Trophoblast cell (in vitro differentiated cells and primary cell): ENCODE data around the gene ITGB6.
A peak's percentile ranks its signal among the peaks of the same experiment; 100 is the strongest.

ENCODE experiments used
- DNase-seq, 2 donors: peaks; one replicate each; pipeline ENCODE4 v3.0.0-alpha.2; 2016
- H2AFZ ChIP-seq: 2 replicates; pipeline ENCODE4 v1.6.1; 2013; ENCODE audit warnings: low read length, moderate library complexity, mild to moderate bottlenecking; ENCODE audit not compliant: insufficient read depth, poor library complexity
- H2AK5ac ChIP-seq: 2 replicates; pipeline ENCODE4 v1.6.1; 2013; ENCODE audit warnings: mild to moderate bottlenecking, low read length
- H2BK120ac ChIP-seq: 2 replicates; pipeline ENCODE4 v1.6.1; 2013; ENCODE audit warnings: low read length, mild to moderate bottlenecking, moderate library complexity; ENCODE audit not compliant: insufficient read depth, poor library complexity
- H2BK12ac ChIP-seq: 2 replicates; pipeline ENCODE4 v1.6.1; 2013; ENCODE audit warnings: mild to moderate bottlenecking, low read length, moderate library complexity
- H2BK5ac ChIP-seq: 2 replicates; pipeline ENCODE4 v1.6.1; 2013; ENCODE audit warnings: low read length, low read depth, moderate library complexity, mild to moderate bottlenecking; ENCODE audit not compliant: poor library complexity
- H3K14ac ChIP-seq: 2 replicates; pipeline ENCODE4 v1.6.1; 2013; ENCODE audit warnings: mild to moderate bottlenecking, low read length
- H3K18ac ChIP-seq: 2 replicates; pipeline ENCODE4 v1.6.1; 2013; ENCODE audit warnings: mild to moderate bottlenecking, low read length
- H3K23ac ChIP-seq: 2 replicates; pipeline ENCODE4 v1.6.1; 2013; ENCODE audit warnings: low read length
- H3K27ac ChIP-seq: 2 replicates; pipeline ENCODE4 v1.5.1; 2013; ENCODE audit warnings: low read depth, mild to moderate bottlenecking, inconsistent platforms, low read length, moderate library complexity
- H3K27me3 ChIP-seq: 2 replicates; pipeline ENCODE4 v1.6.1; 2013; ENCODE audit warnings: inconsistent platforms, mild to moderate bottlenecking, low read length, moderate library complexity; ENCODE audit not compliant: insufficient read depth
- H3K36me3 ChIP-seq, 2 experiments: 1 replicate in 1 of 2; 2 replicates in 1 of 2; pipeline ENCODE4 v1.6.1; 2013; ENCODE audit warnings: low read length in 2 of 2, mild to moderate bottlenecking in 2 of 2, moderate library complexity in 1 of 2; ENCODE audit not compliant: insufficient read depth in 2 of 2, control insufficient read depth in 1 of 2
- H3K4ac ChIP-seq: 2 replicates; pipeline ENCODE4 v1.6.1; 2013; ENCODE audit warnings: low read depth, mild to moderate bottlenecking, low read length, moderate library complexity
- H3K4me1 ChIP-seq, 2 experiments: 1 replicate in 1 of 2; 2 replicates in 1 of 2; pipeline ENCODE4 v1.6.1; 2013; ENCODE audit warnings: low read length in 2 of 2, mild to moderate bottlenecking in 2 of 2, moderate library complexity in 1 of 2; ENCODE audit not compliant: insufficient read depth in 2 of 2, control insufficient read depth in 1 of 2
- H3K4me2 ChIP-seq: 2 replicates; pipeline ENCODE4 v1.6.1; 2013; ENCODE audit warnings: inconsistent platforms, mild to moderate bottlenecking, low read length, moderate library complexity
- H3K4me3 ChIP-seq: 2 replicates; pipeline ENCODE4 v1.5.1; 2013; ENCODE audit warnings: mild to moderate bottlenecking, low read depth, low read length, inconsistent platforms
- H3K79me1 ChIP-seq: one replicate; pipeline ENCODE4 v1.6.1; 2013; ENCODE audit warnings: low read length
- H3K79me2 ChIP-seq: 2 replicates; pipeline ENCODE4 v1.6.1; 2013; ENCODE audit warnings: low read length, mild to moderate bottlenecking; ENCODE audit not compliant: control insufficient read depth, insufficient read depth, poor library complexity
- H3K9ac ChIP-seq: 2 replicates; pipeline ENCODE4 v1.6.1; 2013; ENCODE audit warnings: mild to moderate bottlenecking, low read length
- H3K9me3 ChIP-seq: 2 replicates; pipeline ENCODE4 v1.6.1; 2013; ENCODE audit warnings: low read depth, mild to moderate bottlenecking, control low read depth, inconsistent platforms, low read length; ENCODE audit not compliant: insufficient read depth
- H4K12ac ChIP-seq: 2 replicates; pipeline ENCODE4 v1.6.1; 2013; ENCODE audit warnings: low read depth, mild to moderate bottlenecking, low read length, moderate library complexity
- H4K8ac ChIP-seq: 2 replicates; pipeline ENCODE4 v1.6.1; 2013; ENCODE audit warnings: low read depth, mild to moderate bottlenecking, low read length, moderate library complexity
- H4K91ac ChIP-seq: one replicate; pipeline ENCODE4 v1.6.1; 2013; ENCODE audit warnings: low read depth, mild to moderate bottlenecking, low read length, moderate library complexity
- WGBS: extraction: QIAGEN DNeasy Blood & Tissue Kit; methylation state at CpG from one replicate; pipeline ENCODE4 v1.1.7; 2013; ENCODE audit warnings: missing lambda C conversion rate; ENCODE audit not compliant: insufficient read length, insufficient coverage; ENCODE audit errors: extremely low coverage; 5-methylcytosine and 5-hydroxymethylcytosine counted together

Gene ITGB6

DNA sequence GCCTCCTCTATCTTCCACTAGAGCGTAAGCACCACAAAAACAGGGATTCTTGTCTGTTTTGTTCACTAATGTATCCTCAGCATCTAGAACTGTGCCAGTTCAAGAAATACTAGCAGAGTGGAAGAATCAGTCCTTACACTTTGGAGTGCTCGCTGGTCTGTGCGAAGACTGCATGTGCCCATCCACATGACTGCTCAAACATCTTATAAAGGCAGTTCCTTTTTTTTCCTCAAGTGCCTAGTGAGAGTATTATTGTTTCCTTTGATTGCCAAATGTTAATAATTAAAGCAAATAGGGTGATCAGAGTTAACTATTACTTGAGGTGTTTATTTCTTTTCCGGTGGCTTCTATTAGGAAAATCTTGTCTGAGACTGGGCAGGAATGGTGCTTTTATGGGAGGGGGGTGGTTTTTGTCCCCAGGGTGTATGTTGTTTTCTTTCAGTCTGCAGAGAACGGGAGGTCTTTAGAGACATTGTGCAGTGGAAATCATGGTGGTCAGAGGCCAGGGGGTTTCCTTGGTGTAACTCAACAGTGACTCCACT is 45.6 kb upstream of the ITGB6 start:
- Histone ChIP-seq H3K4ac (peak overlapping the region; percentile 64), H2AK5ac (peak overlapping the region; percentile 97), H3K4me3 (no peak overlapping the region), H3K23ac (no peak overlapping the region), H4K91ac (peak overlapping the region; percentile 99), H3K14ac (peak overlapping the region; percentile 80), H3K79me2 (peaks cover 9% of the 10 kb centered on the region), H2AFZ (no peak overlapping the region), H4K12ac (no peak overlapping the region), H3K36me3 (no peaks in the 10 kb centered on the region), H3K27me3 (no peaks in the 10 kb centered on the region), H3K27ac (peak overlapping the region; percentile 16), H3K4me1 (peaks cover 24 to 32% of the 10 kb centered on the region in 2 experiments), H3K18ac (peak overlapping the region; percentile 86), H3K9ac (no peak overlapping the region), H3K9me3 (no peaks in the 10 kb centered on the region), H2BK12ac (peak overlapping the region; percentile 99), H3K79me1 (peaks cover 62% of the 10 kb centered on the region), H3K4me2 (no peak overlapping the region), H2BK5ac (peak overlapping the region; percentile 87), H2BK120ac (peak overlapping the region; percentile 94), H4K8ac (peak overlapping the region; percentile 73)
- WGBS = no CpG with 5 or more reads among the region's 5 CpGs
- no peak for DNase-seq

DNA sequence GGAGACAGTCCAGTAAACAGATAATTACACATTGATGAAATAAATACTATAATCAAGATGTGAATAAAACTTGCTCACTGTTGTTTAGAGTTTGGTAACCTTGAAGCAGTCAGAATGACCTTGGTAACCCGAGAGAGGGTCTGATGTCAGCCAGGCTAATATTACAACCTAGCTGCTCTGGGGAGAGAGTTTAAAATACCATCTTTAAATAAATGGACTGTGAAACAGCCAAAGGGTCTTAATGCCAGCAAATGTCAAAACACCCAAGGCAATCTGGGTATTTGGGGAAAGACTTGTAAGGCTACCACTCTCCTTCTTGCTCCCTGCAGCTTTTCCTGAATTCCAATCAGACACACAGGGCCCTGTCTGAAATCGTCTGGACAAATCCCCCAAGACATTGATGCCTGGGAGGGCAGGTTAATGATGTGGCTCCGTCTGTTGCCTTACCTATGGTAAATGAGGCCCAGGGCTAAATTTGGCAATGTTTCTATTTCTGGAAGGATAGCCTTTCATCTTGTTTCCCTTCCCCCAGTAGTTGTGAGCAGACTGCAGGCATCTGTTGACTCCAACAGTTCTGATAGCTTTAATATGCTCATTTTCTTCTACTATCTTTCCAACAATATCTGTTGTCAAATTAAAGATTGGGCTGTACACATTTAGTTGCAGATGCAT is 43.0 kb upstream of the ITGB6 start:
- Histone ChIP-seq H2BK12ac (no peak overlapping the region), H3K23ac (no peak overlapping the region), H3K27me3 (no peaks in the 10 kb centered on the region), H3K9ac (no peak overlapping the region), H3K79me1 (peaks cover 66% of the 10 kb centered on the region), H3K79me2 (peaks cover 9% of the 10 kb centered on the region), H3K14ac (peak overlapping the region; percentile 76), H2BK5ac (peak overlapping the region; percentile 95), H3K18ac (no peak overlapping the region), H4K91ac (peak overlapping the region; percentile 79), H2AFZ (no peak overlapping the region), H2AK5ac (no peak overlapping the region), H3K27ac (peak overlapping the region; percentile 95), H4K8ac (no peak overlapping the region), H3K4ac (no peak overlapping the region), H3K36me3 (no peaks in the 10 kb centered on the region), H4K12ac (no peak overlapping the region), H3K4me3 (no peak overlapping the region), H3K9me3 (no peaks in the 10 kb centered on the region), H3K4me1 (peaks cover 32 to 36% of the 10 kb centered on the region in 2 experiments), H3K4me2 (no peak overlapping the region), H2BK120ac (peak overlapping the region; percentile 89)
- no CpG with 5 or more reads among the region's 3 CpGs for WGBS
- no peak for DNase-seq

DNA sequence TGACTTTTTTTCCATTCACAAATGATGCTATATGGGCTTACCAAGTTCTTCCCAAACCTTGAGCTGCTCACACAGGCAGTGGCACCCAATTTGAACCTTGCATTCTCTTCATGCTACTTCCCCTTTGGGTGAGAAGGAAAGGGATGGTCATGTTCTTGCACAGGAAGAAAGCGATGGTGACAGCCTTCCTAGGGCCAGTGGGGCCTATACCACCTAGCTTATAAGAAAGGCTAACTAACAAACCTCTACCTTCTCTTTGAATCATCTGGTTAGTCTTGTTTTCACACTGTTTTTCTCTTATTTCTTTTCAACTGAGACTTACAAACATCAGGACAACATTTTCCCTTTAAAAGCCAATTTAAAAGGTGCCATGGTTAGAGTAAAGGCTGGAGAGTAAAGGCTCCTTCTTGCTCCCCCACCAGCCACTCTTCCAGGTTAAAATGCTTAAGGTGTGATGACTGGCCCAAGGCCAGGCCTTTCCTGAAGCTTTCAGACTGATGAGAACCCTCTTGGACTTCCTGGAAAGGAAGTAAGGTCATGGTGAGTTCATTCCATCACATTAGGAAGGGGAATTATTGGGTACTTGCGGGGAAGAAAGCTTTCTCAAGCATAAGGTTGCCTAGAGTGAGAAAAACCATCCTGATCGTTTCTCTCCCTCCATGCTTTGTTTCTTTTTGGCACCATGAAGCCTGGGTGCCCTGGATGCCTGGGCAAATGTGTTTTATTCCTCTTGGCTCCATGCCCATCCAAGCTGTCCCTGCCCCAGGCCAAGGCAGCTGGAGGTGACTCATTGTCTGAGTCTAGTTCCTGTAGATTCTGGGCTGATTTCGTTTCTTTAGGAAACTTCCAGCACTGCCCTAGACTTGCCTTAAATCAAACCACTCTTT is 41.4 kb upstream of the ITGB6 start:
- H3K79me2 ChIP-seq = peaks cover 9% of the 10 kb centered on the region
- no peaks in the 10 kb centered on the region for H3K36me3 ChIP-seq
- H3K79me1 ChIP-seq = peaks cover 65% of the 10 kb centered on the region
- peak overlapping the region; percentile 96 for H2BK5ac ChIP-seq
- H2AK5ac ChIP-seq = peak overlapping the region; percentile 89
- no CpG with 5 or more reads among the region's 4 CpGs for WGBS
- peak overlapping the region; percentile 90 for H4K91ac ChIP-seq
- no peak overlapping the region for H2AFZ ChIP-seq
- H2BK12ac ChIP-seq = peak overlapping the region; percentile 93
- peak overlapping the region; percentile 68 for H3K4ac ChIP-seq
- H3K4me1 ChIP-seq = peaks cover 28 to 37% of the 10 kb centered on the region in 2 experiments
- H3K4me3 ChIP-seq = no peak overlapping the region
- H2BK120ac ChIP-seq = peak overlapping the region; percentile 85
- no peak overlapping the region for H4K12ac ChIP-seq
- H3K18ac ChIP-seq = peak overlapping the region; percentile 25
- H4K8ac ChIP-seq = peak overlapping the region; percentile 38
- peak; percentile 78 for DNase-seq
- no peak overlapping the region for H3K23ac ChIP-seq
- no peak overlapping the region for H3K9ac ChIP-seq
- no peak overlapping the region for H3K4me2 ChIP-seq
- peak overlapping the region; percentile 62 for H3K14ac ChIP-seq
- H3K27ac ChIP-seq = peak overlapping the region; percentile 95
- no peaks in the 10 kb centered on the region for H3K9me3 ChIP-seq
- H3K27me3 ChIP-seq = no peaks in the 10 kb centered on the region

DNA sequence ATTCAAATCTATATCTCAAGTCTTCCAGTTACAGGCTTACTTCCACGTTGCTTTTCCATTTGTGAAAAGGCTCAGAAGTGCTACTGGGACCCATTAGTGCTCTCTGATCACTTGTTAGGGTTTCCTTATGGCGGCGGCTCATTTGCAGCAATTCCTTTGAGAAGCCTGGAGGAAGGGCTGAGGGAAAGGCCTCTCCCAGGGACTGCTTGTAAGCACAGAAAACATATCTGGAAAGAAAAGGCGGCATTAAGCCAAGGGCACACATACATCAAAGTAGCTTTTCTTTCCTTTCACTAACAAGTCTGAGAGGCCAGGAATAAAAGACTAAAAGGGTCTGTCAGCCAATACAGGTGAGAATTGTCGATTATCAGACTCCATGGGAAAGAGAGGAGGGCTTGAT is 39.4 kb upstream of the ITGB6 start:
- no peaks in the 10 kb centered on the region for H3K27me3 ChIP-seq
- no peak overlapping the region for H3K9ac ChIP-seq
- no peaks in the 10 kb centered on the region for H3K9me3 ChIP-seq
- H3K27ac ChIP-seq = peak overlapping the region; percentile 7
- peak overlapping the region; percentile 38 for H3K14ac ChIP-seq
- no peak overlapping the region for H4K8ac ChIP-seq
- no peak overlapping the region for H2AFZ ChIP-seq
- peak overlapping the region; percentile 63 for H3K18ac ChIP-seq
- WGBS = no CpG with 5 or more reads among the region's 5 CpGs
- peak overlapping the region; percentile 77 for H2AK5ac ChIP-seq
- H3K36me3 ChIP-seq = no peaks in the 10 kb centered on the region
- H3K23ac ChIP-seq = no peak overlapping the region
- H3K4me2 ChIP-seq = no peak overlapping the region
- peak overlapping the region; percentile 81 for H2BK5ac ChIP-seq
- H2BK120ac ChIP-seq = peak overlapping the region; percentile 93
- H4K12ac ChIP-seq = no peak overlapping the region
- no peak for DNase-seq
- peak overlapping the region; percentile 96 for H2BK12ac ChIP-seq
- no peak overlapping the region for H3K4me3 ChIP-seq
- H3K4ac ChIP-seq = peak overlapping the region; percentile 1
- peaks cover 49% of the 10 kb centered on the region for H3K79me1 ChIP-seq
- H3K79me2 ChIP-seq = peaks cover 8% of the 10 kb centered on the region
- H3K4me1 ChIP-seq = peaks cover 20 to 25% of the 10 kb centered on the region in 2 experiments
- peak overlapping the region; percentile 96 for H4K91ac ChIP-seq
